IMR-90 (cell line): ENCODE results near the gene PRKCE.

Experiments
- BHLHE40 ChIP-seq: fragments of 150-350 bp; IDR thresholded peaks from 2 replicates; pipeline ENCODE4 v1.6.1; 2016; ENCODE audit warnings: mild to moderate bottlenecking, low read depth, low read length
- CEBPB ChIP-seq: IDR thresholded peaks from 2 replicates; pipeline ENCODE4 v1.6.1; 2012; ENCODE audit warnings: low read depth, low read length, improper control_type of control experiment
- FOS ChIP-seq: fragments of 150-350 bp; IDR thresholded peaks from 2 replicates; pipeline ENCODE4 v1.6.1; 2016; ENCODE audit warnings: low read depth, low read length
- MAFK ChIP-seq: IDR thresholded peaks from 2 replicates; pipeline ENCODE4 v1.6.1; 2012; ENCODE audit warnings: low read depth, low read length, improper control_type of control experiment
- MXI1 ChIP-seq: IDR thresholded peaks from 2 replicates; pipeline ENCODE4 v1.6.1; 2012; ENCODE audit warnings: low read depth, mild to moderate bottlenecking, low read length, moderate library complexity, borderline replicate concordance
- NFE2L2 ChIP-seq: fragments of 150-350 bp; IDR thresholded peaks from 2 replicates; pipeline ENCODE4 v1.6.1; 2016; ENCODE audit warnings: low read depth, mild to moderate bottlenecking, low read length
- POLR2A ChIP-seq: IDR thresholded peaks from 2 replicates; pipeline ENCODE4 v1.6.1; 2012; ENCODE audit warnings: mild to moderate bottlenecking, low read depth, low read length
- RAD21 ChIP-seq: IDR thresholded peaks from 2 replicates; pipeline ENCODE4 v1.6.1; 2012; ENCODE audit warnings: low read length, improper control_type of control experiment
- RCOR1 ChIP-seq: IDR thresholded peaks from 2 replicates; pipeline ENCODE4 v1.6.1; 2012; ENCODE audit warnings: mild to moderate bottlenecking, low read length, improper control_type of control experiment; ENCODE audit not compliant: insufficient replicate concordance
- RFX5 ChIP-seq: IDR thresholded peaks from 2 replicates; pipeline ENCODE4 v1.8.0; 2012; ENCODE audit warnings: low read depth, mild to moderate bottlenecking, low read length, moderate library complexity
- SMC3 ChIP-seq: fragments of 150-350 bp; IDR thresholded peaks from 2 replicates; pipeline ENCODE4 v1.6.1; 2016; ENCODE audit warnings: low read depth, mild to moderate bottlenecking, antibody characterized with exemption, low read length, moderate library complexity
- TF ChIP-seq, protein P1 (sequence below): conservative IDR thresholded peaks from 2 replicates; pipeline ENCODE4 v1.5.1; 2012; ENCODE audit warnings: mild to moderate bottlenecking, low read depth, low read length, improper control_type of control experiment
- TF ChIP-seq, protein P2 (sequence below): fragments of 150-350 bp; IDR thresholded peaks from 2 replicates; pipeline ENCODE4 v1.6.1; 2016; ENCODE audit warnings: low read depth, mild to moderate bottlenecking, low read length, moderate library complexity, borderline replicate concordance
- TF ChIP-seq, protein P3 (sequence below): fragments of 150-350 bp; IDR thresholded peaks from 2 replicates; pipeline ENCODE4 v1.6.1; 2017; ENCODE audit warnings: mild to moderate bottlenecking, antibody characterized with exemption, low read length, low read depth

DNA sequence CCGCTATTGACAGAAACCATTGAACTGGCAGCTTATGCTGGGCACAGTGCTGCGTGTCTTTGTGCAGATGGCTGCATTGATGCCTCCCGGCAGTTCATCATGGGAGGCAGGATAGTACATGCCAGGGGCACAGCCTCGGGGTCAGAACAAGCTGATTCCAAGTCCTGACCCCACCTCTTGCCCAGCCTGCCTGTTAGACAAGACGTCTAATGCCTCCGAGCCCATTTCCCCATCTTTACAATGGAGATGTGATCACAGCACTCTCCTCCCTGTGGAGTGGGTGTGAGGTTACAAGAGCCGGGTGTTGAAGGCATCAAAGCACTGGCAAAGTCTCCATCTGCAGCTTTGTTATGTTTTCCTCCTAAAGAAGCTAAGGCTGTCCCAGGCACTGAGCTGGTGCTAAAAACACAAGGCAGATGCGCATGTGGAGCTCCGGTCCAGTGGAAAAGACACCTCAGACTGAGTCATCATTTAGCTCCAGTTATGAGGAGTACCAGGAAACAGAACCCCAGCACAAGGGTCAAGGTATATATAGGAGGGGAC lies 520.0 kb downstream of the PRKCE start:
- TF ChIP-seq CEBPB (no peak), POLR2A (no peak), RAD21 (peak; percentile 24; the same call in 1 of the 2 replicates), RFX5 (no peak), SMC3 (0 out of 2 replicates have a peak, but pooled peaks have one; percentile 1), BHLHE40 (no peak; the same call in 1 of the 2 replicates), NFE2L2 (no peak), RCOR1 (no peak), FOS (peak; percentile 73), MXI1 (no peak), MAFK (no peak)
- TF ChIP-seq, protein P1, sequence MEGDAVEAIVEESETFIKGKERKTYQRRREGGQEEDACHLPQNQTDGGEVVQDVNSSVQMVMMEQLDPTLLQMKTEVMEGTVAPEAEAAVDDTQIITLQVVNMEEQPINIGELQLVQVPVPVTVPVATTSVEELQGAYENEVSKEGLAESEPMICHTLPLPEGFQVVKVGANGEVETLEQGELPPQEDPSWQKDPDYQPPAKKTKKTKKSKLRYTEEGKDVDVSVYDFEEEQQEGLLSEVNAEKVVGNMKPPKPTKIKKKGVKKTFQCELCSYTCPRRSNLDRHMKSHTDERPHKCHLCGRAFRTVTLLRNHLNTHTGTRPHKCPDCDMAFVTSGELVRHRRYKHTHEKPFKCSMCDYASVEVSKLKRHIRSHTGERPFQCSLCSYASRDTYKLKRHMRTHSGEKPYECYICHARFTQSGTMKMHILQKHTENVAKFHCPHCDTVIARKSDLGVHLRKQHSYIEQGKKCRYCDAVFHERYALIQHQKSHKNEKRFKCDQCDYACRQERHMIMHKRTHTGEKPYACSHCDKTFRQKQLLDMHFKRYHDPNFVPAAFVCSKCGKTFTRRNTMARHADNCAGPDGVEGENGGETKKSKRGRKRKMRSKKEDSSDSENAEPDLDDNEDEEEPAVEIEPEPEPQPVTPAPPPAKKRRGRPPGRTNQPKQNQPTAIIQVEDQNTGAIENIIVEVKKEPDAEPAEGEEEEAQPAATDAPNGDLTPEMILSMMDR: no peak
- TF ChIP-seq, protein P2, sequence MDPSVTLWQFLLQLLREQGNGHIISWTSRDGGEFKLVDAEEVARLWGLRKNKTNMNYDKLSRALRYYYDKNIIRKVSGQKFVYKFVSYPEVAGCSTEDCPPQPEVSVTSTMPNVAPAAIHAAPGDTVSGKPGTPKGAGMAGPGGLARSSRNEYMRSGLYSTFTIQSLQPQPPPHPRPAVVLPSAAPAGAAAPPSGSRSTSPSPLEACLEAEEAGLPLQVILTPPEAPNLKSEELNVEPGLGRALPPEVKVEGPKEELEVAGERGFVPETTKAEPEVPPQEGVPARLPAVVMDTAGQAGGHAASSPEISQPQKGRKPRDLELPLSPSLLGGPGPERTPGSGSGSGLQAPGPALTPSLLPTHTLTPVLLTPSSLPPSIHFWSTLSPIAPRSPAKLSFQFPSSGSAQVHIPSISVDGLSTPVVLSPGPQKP: no peak
- TF ChIP-seq, protein P3, sequence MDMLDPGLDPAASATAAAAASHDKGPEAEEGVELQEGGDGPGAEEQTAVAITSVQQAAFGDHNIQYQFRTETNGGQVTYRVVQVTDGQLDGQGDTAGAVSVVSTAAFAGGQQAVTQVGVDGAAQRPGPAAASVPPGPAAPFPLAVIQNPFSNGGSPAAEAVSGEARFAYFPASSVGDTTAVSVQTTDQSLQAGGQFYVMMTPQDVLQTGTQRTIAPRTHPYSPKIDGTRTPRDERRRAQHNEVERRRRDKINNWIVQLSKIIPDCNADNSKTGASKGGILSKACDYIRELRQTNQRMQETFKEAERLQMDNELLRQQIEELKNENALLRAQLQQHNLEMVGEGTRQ: no peak
